GM18907 (cell line): ENCODE measurements around the gene RASSF5.

Experiments
- ATAC-seq: cut with Tn5 transposase; IDR thresholded peaks from one replicate; pipeline ENCODE4 v1.9.1; 2021; ENCODE audit warnings: mild to moderate bottlenecking, moderate library complexity; ENCODE audit not compliant: unreplicated experiment

RASSF5 gene, protein sequence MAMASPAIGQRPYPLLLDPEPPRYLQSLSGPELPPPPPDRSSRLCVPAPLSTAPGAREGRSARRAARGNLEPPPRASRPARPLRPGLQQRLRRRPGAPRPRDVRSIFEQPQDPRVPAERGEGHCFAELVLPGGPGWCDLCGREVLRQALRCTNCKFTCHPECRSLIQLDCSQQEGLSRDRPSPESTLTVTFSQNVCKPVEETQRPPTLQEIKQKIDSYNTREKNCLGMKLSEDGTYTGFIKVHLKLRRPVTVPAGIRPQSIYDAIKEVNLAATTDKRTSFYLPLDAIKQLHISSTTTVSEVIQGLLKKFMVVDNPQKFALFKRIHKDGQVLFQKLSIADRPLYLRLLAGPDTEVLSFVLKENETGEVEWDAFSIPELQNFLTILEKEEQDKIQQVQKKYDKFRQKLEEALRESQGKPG

GRCh38 chr1:206507284-206508129, at the start of gene RASSF5:
RASSF5 (plus strand) TSS chr1:206507531; CDS start chr1:206507603, 72 bp downstream.
- ATAC-seq = peak; percentile 59

- ATAC-seq = no peak
Measured at GRCh38 chr1:206459703-206460102, 47.6 kb upstream of the RASSF5 start.

DNA sequence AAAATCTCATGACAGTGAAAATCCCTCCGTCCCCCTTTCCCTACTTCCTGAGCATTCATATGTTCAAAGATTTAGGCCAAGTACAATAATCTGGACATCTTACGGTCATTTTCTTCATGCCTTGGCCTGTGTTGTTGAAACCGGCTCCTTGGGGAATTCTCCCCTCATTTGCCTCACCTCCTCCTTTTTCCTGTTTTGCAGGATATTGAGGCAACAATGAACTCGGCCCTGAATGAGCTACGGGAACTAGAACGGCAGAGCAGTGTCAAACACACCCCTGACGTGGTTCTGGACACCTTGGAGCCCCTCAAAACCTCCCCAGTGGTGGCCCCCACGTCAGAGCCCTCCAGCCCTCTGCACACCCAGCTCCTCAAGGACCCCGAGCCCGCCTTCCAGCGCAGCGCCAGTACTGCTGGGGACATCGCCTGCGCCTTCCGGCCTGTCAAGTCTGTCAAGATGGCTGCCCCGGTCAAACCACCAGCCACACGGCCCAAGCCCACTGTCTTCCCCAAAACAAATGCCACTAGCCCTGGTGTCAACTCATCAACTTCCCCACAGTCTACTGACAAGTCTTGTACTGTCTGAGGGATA, 46.4 kb upstream of the RASSF5 start:
- no peak for ATAC-seq

- no peak for ATAC-seq
Measured at GRCh38 chr1:206461602-206462455, 45.5 kb upstream of the RASSF5 start.

GRCh38 chr1:206463137-206463536, 44.2 kb upstream of the RASSF5 start:
- no peak for ATAC-seq

DNA sequence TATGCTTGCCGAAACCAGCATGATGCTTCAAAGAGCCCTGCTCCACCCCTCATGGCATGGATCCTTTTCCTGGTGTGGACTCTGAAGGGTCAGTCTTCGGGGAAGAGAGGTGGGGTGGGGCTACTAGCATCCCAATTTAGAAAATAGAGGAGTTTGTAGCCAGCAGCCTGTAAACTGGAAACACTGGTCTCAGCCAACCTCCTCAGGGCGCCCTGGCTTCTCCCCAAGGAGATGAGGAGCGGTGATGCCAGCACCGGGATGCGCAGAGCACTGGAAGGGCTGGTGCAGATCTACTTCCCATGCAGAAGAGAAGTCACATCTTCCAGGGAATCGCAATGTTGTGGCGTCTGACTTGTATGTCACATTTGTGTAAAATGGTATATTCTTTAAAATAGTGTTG, 43.4 kb upstream of the RASSF5 start:
- ATAC-seq = no peak

DNA sequence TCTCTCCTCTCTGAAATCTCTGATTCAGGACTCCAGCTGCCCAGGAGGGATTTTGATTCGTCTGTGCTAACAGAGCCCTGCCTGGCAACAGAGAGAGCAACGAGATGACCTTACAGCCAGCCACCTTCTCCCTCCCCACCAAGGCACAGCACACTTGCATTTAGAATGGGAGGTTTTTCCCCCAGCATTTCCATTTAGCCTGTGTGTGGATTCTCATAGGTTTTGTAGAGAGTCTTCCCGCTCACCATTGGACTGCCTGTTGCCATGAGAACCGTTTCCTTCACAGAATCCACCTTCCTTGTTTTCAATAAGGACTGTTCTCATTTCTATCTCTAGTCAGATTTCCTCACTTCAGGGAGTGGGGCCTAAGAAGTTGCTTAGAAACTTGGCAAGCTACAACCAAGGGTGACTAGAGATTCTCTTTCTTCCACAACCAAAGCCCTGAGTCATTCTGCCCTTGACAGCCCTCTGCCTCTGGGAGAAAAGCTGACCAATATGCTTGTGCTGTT, 42.8 kb upstream of the RASSF5 start:
- ATAC-seq = no peak

DNA sequence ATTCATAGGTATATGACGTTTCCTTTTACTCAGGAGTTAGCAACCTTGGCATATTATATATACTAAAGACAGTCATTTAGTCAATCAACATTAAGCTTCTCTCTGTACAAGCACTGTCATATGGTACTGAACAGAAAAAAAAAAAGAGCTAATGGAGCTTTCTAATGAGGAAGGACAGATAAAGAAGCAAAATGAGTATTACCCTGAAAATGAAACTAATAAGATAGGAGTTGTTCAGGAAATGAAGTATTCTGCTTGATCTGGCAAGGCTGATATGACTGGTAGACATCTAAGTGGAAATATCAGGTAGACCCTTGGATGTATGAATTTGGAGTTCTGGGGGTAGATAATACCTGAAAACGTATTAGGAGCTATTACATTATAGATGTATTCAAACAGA, 41.4 kb upstream of the RASSF5 start:
- ATAC-seq = no peak

DNA sequence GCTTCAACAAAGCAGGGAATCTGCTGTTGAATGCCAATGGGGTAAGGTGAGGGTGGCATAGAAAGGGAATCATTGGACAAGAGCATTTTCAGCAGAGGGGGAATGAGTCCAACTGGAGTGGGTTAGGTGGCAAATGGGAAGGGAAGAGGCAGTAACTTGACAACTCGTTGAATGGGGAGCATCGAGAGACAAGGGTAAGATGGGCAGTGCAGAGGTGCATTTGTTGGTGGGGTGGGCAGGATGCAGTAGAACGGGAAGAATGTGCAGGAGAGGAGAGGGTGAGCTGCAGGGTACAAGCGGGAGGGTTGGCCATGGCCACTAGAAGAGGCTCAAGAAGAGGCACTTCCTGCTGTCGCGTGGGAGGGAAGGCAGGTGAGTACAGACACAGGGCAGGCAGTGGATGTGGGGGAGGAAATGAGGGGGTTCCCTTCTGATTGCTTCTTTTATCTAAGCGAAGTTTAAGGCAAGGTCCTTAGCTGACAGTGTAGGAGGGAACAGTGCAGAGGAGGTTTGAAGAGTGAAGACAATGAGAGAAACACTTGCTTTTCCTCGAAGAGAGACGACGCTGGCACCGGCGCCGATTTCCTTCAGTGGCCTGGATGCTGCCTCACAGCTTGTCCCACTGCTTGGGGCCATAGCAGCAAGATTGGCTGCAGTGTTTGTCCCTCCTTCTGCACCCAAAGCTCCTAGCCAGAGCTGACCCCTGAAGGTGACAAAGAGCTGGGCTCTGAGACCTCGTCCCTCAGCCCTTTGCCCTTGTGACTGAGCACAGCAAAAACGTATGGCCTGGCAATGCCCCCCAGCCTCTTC, 40.3 kb upstream of the RASSF5 start:
- no peak for ATAC-seq

DNA sequence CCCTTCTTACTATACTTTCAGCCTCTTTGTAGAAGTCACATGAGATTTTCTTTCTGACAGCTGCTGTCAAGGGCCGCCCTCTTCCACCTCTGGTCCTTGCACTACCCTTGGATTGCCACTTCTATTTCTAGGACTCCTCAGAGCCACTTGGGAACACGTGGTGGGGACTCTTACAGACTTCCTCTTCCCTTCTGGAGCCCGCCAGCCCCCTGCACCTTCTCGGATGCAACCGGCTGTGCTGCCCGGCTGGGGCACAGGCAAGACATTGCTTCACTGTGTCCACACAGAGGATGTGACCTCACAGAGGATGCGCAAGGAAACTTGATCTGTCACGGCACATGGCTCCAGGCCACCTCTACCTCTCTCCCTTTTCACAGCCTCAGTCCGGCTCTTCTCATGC, 39.4 kb upstream of the RASSF5 start:
- ATAC-seq = no peak

- ATAC-seq = no peak
Measured at GRCh38 chr1:206468571-206468970, 38.8 kb upstream of the RASSF5 start.

- ATAC-seq = no peak
Measured at GRCh38 chr1:206469411-206469932, 37.9 kb upstream of the RASSF5 start.

DNA sequence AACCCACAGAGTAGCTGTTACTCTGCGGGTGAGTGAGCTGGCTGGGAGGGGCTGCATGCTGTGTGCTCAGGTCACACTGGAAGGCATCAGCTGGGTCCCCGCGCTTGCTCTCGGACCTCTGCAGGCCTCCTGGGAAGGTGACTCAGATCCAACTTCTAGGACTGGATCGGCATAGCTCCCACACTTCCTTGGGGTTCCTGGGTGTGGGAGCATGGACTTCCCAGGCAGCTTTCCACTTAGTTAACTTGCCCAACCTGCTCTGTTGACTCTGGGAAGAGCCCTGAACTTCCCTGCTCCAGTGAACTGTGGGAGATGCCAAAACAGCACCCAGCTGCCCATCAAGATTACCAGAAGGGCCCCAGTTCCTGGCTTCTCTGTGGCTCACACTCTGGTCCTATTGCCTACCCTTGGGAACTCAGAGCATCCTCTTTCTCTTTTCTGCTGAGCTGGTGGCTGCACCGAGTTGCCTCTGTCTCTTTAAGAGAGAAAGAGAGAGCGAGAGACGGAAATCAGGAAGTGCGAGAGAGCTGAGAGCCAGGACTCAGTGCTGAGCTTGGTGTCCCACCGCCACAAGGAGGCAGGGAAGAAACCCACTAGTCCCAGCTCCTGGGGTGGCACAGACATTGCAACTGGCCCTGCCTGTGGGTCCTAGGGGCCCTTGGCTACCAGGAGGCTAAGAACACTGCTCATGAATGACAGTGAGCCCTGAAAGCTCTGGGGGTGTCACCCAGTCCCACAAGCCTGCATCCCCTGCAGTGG, 37.2 kb upstream of the RASSF5 start, which contains the start of gene IKBKE:
TSS of gene IKBKE (plus strand) at position 544 of the 759 bp plus-strand sequence. CDS start 2,752 bp downstream, outside the sequence.
- ATAC-seq = peak; percentile 56

GRCh38 chr1:206470692-206471414, 36.5 kb upstream of the RASSF5 start:
- peak; percentile 33 for ATAC-seq

DNA sequence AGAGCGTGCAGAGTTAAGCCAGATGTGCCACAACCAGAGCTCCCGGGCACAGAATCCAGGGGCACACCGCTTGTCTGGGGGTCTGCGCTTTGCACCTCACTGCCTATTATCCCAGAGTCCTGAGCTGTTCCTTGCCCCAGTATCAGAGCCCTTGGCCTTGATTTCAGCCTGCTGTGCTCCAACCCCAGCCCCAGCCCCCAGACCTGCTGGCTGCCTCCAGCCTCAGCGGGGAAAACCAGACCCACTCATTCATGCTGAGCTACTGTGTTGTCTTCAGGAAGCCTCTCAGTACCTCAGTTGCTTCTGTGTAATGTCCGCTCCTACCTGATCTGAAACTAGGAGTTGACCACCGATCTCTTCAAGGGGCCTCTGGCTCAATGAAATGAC, 35.9 kb upstream of the RASSF5 start:
- peak; percentile 30 for ATAC-seq

DNA sequence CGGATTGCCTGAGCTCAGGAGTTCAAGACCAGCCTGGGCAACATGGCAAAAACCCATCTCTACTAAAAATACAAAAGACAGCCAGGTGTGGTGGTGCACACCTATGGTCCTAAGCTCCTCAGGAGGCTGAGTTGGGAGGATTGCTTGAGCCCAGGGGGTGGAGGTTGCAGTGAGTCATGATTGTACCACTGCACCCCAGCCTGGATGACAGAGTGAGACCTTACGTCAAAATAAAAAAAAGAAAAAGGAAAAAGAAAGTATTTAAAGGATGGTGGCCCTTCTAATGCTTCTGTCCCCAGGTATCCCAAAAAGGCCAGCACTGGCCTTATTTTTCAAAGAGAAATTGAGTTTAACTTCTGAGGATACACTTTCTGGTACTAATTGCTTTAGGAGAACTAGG, 35.3 kb upstream of the RASSF5 start:
- ATAC-seq = no peak

DNA sequence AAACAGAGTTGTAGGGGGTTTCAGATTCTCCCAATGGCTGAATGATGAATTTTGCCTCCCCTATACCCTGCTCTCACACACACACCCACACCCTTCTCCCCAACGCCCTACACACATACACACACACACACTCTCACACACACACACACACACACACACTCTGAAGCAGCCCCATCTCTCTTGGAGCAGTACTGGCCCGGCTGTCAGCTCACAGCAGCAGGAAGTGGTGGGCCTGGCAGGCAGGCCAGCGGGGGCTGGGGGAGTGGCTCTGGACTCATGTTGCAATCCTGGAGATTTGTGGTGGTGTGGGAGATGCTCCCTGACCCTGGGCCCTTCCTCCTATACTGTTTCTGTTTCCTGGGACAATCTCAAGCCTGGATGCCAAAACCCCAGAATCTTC, 34.9 kb upstream of the RASSF5 start:
- no peak for ATAC-seq

- no peak for ATAC-seq
Measured at GRCh38 chr1:206472886-206473285, 34.4 kb upstream of the RASSF5 start.
